HepG2 (cell line): ENCODE measurements around the gene ESYT1. TPM values are rescaled to one million over a fixed set of nuclear protein-coding genes. Genes with fewer than 3 reads are reported as not detected.

Source experiments
- ARID3A ChIP-seq: IDR thresholded peaks from 2 replicates; pipeline ENCODE4 v1.6.1; 2012; ENCODE audit warnings: low read depth, low read length, improper control_type of control experiment
- ARNT ChIP-seq: fragments of 450-650 bp; IDR thresholded peaks from 2 replicates; pipeline ENCODE4 v1.6.1; 2017
- HNF4A ChIP-seq: sonication (generic); formaldehyde crosslinking; IDR thresholded peaks from 2 replicates; pipeline ENCODE4 v1.4.0; 2020; ENCODE audit warnings: missing genetic modification reagents
- KDM4B ChIP-seq: sonication (generic); formaldehyde crosslinking; IDR thresholded peaks from 2 replicates; pipeline ENCODE4 v1.4.0; 2020; ENCODE audit warnings: missing genetic modification reagents
- KLF11 ChIP-seq: IDR thresholded peaks from 2 replicates; pipeline ENCODE4 v1.6.1; 2016; ENCODE audit warnings: missing compliant biosample characterization
- MYC ChIP-seq: sonication (generic); formaldehyde crosslinking; IDR thresholded peaks from 2 replicates; pipeline ENCODE4 v1.9.0; 2021; ENCODE audit warnings: missing genetic modification reagents, borderline replicate concordance
- NFE2L1 ChIP-seq: sonication (generic); formaldehyde crosslinking; IDR thresholded peaks from 2 replicates; pipeline ENCODE4 v1.4.0; 2020; ENCODE audit warnings: missing genetic modification reagents, mild to moderate bottlenecking, borderline replicate concordance
- RBM39 ChIP-seq: fragments of 200-400 bp; formaldehyde crosslinking; IDR thresholded peaks from one replicate; pipeline ENCODE4 v1.6.1; 2018; ENCODE audit warnings: antibody characterized with exemption, mild to moderate bottlenecking, low read depth, low read length; ENCODE audit not compliant: poor library complexity, severe bottlenecking
- REPIN1 ChIP-seq: sonication (generic); formaldehyde crosslinking; IDR thresholded peaks from 2 replicates; pipeline ENCODE4 v1.8.0; 2022; ENCODE audit warnings: missing genetic modification reagents, low read depth, mild to moderate bottlenecking, borderline replicate concordance
- RFX3 ChIP-seq: IDR thresholded peaks from 2 replicates; pipeline ENCODE4 v1.6.1; 2016; ENCODE audit warnings: missing biosample characterization, missing genetic modification reagents
- SMC3 ChIP-seq: IDR thresholded peaks from 2 replicates; pipeline ENCODE4 v1.6.1; 2011; ENCODE audit warnings: low read length, improper control_type of control experiment
- SP2 ChIP-seq: sonication (generic); formaldehyde crosslinking; IDR thresholded peaks from 2 replicates; pipeline ENCODE4 v1.5.1; 2020; ENCODE audit warnings: mild to moderate bottlenecking, missing genetic modification reagents
- TIGD3 ChIP-seq: sonication (generic); formaldehyde crosslinking; IDR thresholded peaks from 2 replicates; pipeline ENCODE4 v1.5.1; 2020; ENCODE audit warnings: mild to moderate bottlenecking, missing genetic modification reagents, borderline replicate concordance
- ZBTB33 ChIP-seq: sonication (generic); formaldehyde crosslinking; IDR thresholded peaks from 2 replicates; pipeline ENCODE4 v1.4.0; 2020; ENCODE audit warnings: missing genetic modification reagents
- ZC3H4 ChIP-seq: sonication (generic); formaldehyde crosslinking; IDR thresholded peaks from 2 replicates; pipeline ENCODE4 v1.4.0; 2020; ENCODE audit warnings: missing genetic modification reagents, borderline replicate concordance
- ZFY ChIP-seq: sonication (generic); formaldehyde crosslinking; IDR thresholded peaks from 2 replicates; pipeline ENCODE4 v1.4.0; 2020; ENCODE audit warnings: missing genetic modification reagents
- ZNF12 ChIP-seq: sonication (generic); formaldehyde crosslinking; IDR thresholded peaks from 2 replicates; pipeline ENCODE4 v1.5.0; 2020; ENCODE audit warnings: missing genetic modification reagents
- ZNF251 ChIP-seq: sonication (generic); formaldehyde crosslinking; IDR thresholded peaks from 2 replicates; pipeline ENCODE4 v1.9.0; 2021; ENCODE audit warnings: mild to moderate bottlenecking, missing genetic modification reagents
- ZNF264 ChIP-seq: sonication (generic); formaldehyde crosslinking; IDR thresholded peaks from 2 replicates; pipeline ENCODE4 v1.4.0; 2020; ENCODE audit warnings: missing genetic modification reagents
- ZNF33B ChIP-seq: sonication (generic); formaldehyde crosslinking; IDR thresholded peaks from 2 replicates; pipeline ENCODE4 v1.5.1; 2020; ENCODE audit warnings: mild to moderate bottlenecking, missing genetic modification reagents
- ZNF44 ChIP-seq: sonication (generic); formaldehyde crosslinking; IDR thresholded peaks from 2 replicates; pipeline ENCODE4 v1.5.1; 2020; ENCODE audit warnings: mild to moderate bottlenecking, missing genetic modification reagents
- ZNF460 ChIP-seq: sonication (generic); formaldehyde crosslinking; IDR thresholded peaks from 2 replicates; pipeline ENCODE4 v1.5.1; 2020; ENCODE audit warnings: missing genetic modification reagents, mild to moderate bottlenecking, borderline replicate concordance
- ZNF543 ChIP-seq: sonication (generic); formaldehyde crosslinking; IDR thresholded peaks from 2 replicates; pipeline ENCODE4 v1.4.0; 2020; ENCODE audit warnings: mild to moderate bottlenecking, missing genetic modification reagents
- ZNF564 ChIP-seq: sonication (generic); formaldehyde crosslinking; IDR thresholded peaks from 2 replicates; pipeline ENCODE4 v1.8.1; 2023; ENCODE audit warnings: mild to moderate bottlenecking, missing genetic modification reagents
- ZNF570 ChIP-seq: sonication (generic); formaldehyde crosslinking; IDR thresholded peaks from 2 replicates; pipeline ENCODE4 v1.4.0; 2020; ENCODE audit warnings: mild to moderate bottlenecking, missing genetic modification reagents, borderline replicate concordance
- polyA plus RNA-seq, 8 experiments: library from polyadenylated mRNA; depleted of rRNA in 3 of 8; stranded (reverse) in 7 of 8; unstranded in 1 of 8; fragments of >200 nt; fragmentation: Illumina TruSeq in 4 of 8; extraction: Trizol in 4 of 8; gene quantifications; 2 replicates each; pipeline versions ENCODE4 v1.2.1 to v1.2.3, GENCODE V29; 2011 to 2016; ENCODE audit warnings: low read depth in 4 of 8, missing spikeins in 1 of 8, mixed read lengths in 1 of 8; ENCODE audit not compliant: insufficient read depth in 1 of 8
- total RNA-seq, 5 experiments: library from RNA; depleted of rRNA; stranded (reverse); fragments of >200 nt; fragmentation: Illumina TruSeq; extraction: Trizol; gene quantifications; 2 replicates each; pipeline ENCODE4 v1.2.3, GENCODE V29; 2016; ENCODE audit warnings: low read depth in 1 of 5

Gene ESYT1
- total and polyA plus RNA-seq, 2 of the 13 experiments (the other 11 are each of a cell fraction or from before 2014, with no cell fraction given) = 66.9 to 71.0 TPM

GRCh38 chr12:56117778-56118687 is 10.0 kb upstream of the ESYT1 start, which contains the start of gene ZC3H10 (continued):
- peak; percentile 97; the same call in 1 of the 2 replicates for TF ChIP-seq ZC3H4 (CRISPR knock-in tag)
- TF ChIP-seq ZNF12 (CRISPR knock-in tag) = 0 out of 2 replicates have a peak, but pooled peaks have one; percentile 13
- peak; percentile 49; the same call in 1 of the 2 replicates for TF ChIP-seq ZBTB33 (CRISPR knock-in tag)
- TF ChIP-seq ZNF570 (CRISPR knock-in tag) = no peak
- TF ChIP-seq RBM39 = peak; percentile 84
- no peak for TF ChIP-seq KLF11 (CRISPR knock-in tag)
- TF ChIP-seq MYC (CRISPR knock-in tag) = peak; percentile 93
- no peak for TF ChIP-seq NFE2L1 (CRISPR knock-in tag)
- TF ChIP-seq ZNF44 (CRISPR knock-in tag) = no peak
- no peak; the same call in 1 of the 2 replicates for TF ChIP-seq ZNF460
- TF ChIP-seq SP2 = peak; percentile 80
- no peak for TF ChIP-seq TIGD3 (CRISPR knock-in tag)
- TF ChIP-seq ZNF33B (CRISPR knock-in tag) = no peak
- TF ChIP-seq ARID3A = 0 out of 2 replicates have a peak, but pooled peaks have one; percentile 16
- peak; percentile 96 for TF ChIP-seq REPIN1 (CRISPR knock-in tag)
- TF ChIP-seq ZNF564 (CRISPR knock-in tag) = peak; percentile 73; the same call in 1 of the 2 replicates
- TF ChIP-seq SMC3 = no peak
- 0 out of 2 replicates have a peak, but pooled peaks have one; percentile 80 for TF ChIP-seq ZNF264
- peak; percentile 86 for TF ChIP-seq ZFY
- TF ChIP-seq KDM4B (CRISPR knock-in tag) = no peak
- no peak for TF ChIP-seq ZNF251 (CRISPR knock-in tag)
- TF ChIP-seq ARNT = no peak
- TF ChIP-seq RFX3 (CRISPR knock-in tag) = peak; percentile 96
- no peak for TF ChIP-seq ZNF543 (CRISPR knock-in tag)
- 0 out of 2 replicates have a peak, but pooled peaks have one; percentile 15 for TF ChIP-seq HNF4A (CRISPR knock-in tag)
